NB4 (cell line): ENCODE results near the gene MPDZ.

ENCODE experiments used
- CTCF ChIP-seq: IDR thresholded peaks from one replicate; pipeline ENCODE4 v1.5.1; 2012; ENCODE audit warnings: low read depth, low read length
- MYC ChIP-seq: IDR thresholded peaks from 2 replicates; pipeline ENCODE4 v1.6.1; 2011; ENCODE audit warnings: low read depth, low read length
- POLR2A ChIP-seq: IDR thresholded peaks from 2 replicates; pipeline ENCODE4 v1.6.1; 2011; ENCODE audit warnings: mild to moderate bottlenecking; ENCODE audit not compliant: insufficient read length; ENCODE audit errors: extremely low read depth

- TF ChIP-seq POLR2A: no peak
- TF ChIP-seq CTCF: no peak
- no peak for TF ChIP-seq MYC
Observed at GRCh38 chr9:13122756-13123369, 156.6 kb downstream of the MPDZ start.
